ENCODE measurements around the gene DENND6B.

Gene DENND6B

DNA sequence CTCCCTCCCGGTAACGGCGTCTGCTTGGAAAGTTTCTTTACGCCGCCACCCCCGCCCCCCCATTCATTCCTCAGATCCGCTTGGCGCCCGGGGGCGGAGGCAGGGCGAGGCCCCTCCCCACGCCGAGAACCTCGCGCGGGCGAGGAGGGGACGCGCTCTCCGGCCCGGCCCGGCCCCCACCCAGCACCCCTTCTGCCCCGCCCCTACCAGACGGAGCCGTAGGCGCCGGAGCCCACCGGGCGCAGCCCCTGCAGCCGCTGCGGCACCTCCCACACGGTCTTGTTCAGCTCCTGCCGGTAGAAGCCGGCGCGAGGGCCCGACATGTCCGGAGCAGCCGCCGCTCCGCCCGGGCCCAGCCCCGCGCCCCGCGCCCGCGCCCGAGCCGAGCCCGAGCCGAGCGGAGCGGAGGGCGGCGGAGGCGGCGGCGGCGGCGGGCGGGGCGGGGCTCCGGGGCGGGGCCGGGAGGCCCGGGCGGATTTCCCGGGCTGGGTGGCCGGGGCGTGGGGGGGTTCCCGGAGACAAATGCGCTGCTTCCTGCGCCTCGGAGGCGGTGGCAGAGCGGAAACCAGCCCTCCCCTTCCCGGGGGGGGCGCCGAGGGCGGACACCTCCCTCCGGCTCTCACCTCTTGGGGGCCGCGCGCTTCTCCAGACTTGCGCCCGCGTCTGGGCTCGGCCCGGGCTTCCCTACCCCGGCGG, 56.7 kb downstream of the DENND6B start, which contains the start of gene MAPK11:
MAPK11 (minus strand) TSS at position 411 of the 696 bp plus-strand sequence; CDS start at position 323, 88 bp downstream.
- DNase-seq (ENCODE audit: insufficient read length, low spot score) (no peak), FAIRE-seq (no peak)
- no peak for TF ChIP-seq SPI1 (IDR thresholded peaks at IDR 0.05; ENCODE audit: low read depth, low read length)
- TF ChIP-seq POLR2AphosphoS5 (IDR thresholded peaks at IDR 0.05; ENCODE audit: low read depth, low read length) = no peak

DNA sequence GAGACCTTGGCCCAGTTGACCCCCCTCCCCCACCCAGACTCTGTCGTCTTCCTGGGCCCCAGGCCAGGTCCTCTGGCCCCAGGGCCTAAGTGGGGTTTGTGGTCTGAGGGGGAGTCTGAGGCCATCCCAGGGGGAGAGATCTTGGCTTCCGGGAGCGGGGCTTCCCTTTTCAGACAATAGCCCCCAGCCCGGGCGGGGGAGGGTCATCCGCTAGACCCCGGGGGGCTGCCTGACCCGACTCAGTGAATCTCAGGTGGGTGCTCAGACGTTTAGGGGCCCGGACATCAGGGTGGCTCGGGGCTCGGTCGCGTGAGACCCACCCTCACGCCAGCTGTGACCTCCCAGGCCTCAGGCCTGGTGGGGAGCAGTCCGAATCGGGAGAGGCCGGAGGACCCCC, 57.2 kb downstream of the DENND6B start:
- no peak for DNase-seq (ENCODE audit: insufficient read length, low spot score)
- no peak for FAIRE-seq
- TF ChIP-seq PAX5 (IDR thresholded peaks at IDR 0.05; ENCODE audit: insufficient read depth, low read length, severe bottlenecking) = no peak
- no peak for TF ChIP-seq POLR2A (IDR thresholded peaks at IDR 0.05; ENCODE audit: low read depth, low read length)
- no peak for TF ChIP-seq POLR2AphosphoS5 (IDR thresholded peaks at IDR 0.05; ENCODE audit: low read depth, low read length)
- no peak for TF ChIP-seq SPI1 (IDR thresholded peaks at IDR 0.05; ENCODE audit: low read depth, low read length)
- no peak for TF ChIP-seq TAF1 (IDR thresholded peaks at IDR 0.05; ENCODE audit: low read depth, low read length)
- TF ChIP-seq POU2F2 (IDR thresholded peaks at IDR 0.05; ENCODE audit: low read depth, low read length) = no peak

GRCh38 chr22:50268655-50269113, 58.1 kb downstream of the DENND6B start:
- no peak for TF ChIP-seq POU2F2 (IDR thresholded peaks at IDR 0.05; ENCODE audit: low read depth, low read length)
- TF ChIP-seq SPI1 (IDR thresholded peaks at IDR 0.05; ENCODE audit: low read depth, low read length) = no peak
- no peak for TF ChIP-seq TAF1 (IDR thresholded peaks at IDR 0.05; ENCODE audit: low read depth, low read length)
- TF ChIP-seq POLR2AphosphoS5 (IDR thresholded peaks at IDR 0.05; ENCODE audit: low read depth, low read length) = no peak
- no peak for TF ChIP-seq POLR2A (IDR thresholded peaks at IDR 0.05; ENCODE audit: low read depth, low read length)
- TF ChIP-seq PAX5 (IDR thresholded peaks at IDR 0.05; ENCODE audit: insufficient read depth, low read length, severe bottlenecking) = no peak
- FAIRE-seq (no peak), DNase-seq (ENCODE audit: insufficient read length, low spot score) (no peak)

GRCh38 chr22:50267591-50268390, 59.0 kb downstream of the DENND6B start:
- TF ChIP-seq POLR2AphosphoS5 (IDR thresholded peaks at IDR 0.05; ENCODE audit: low read depth, low read length) (no peak), POLR2A (IDR thresholded peaks at IDR 0.05; ENCODE audit: low read depth, low read length) (no peak), POU2F2 (IDR thresholded peaks at IDR 0.05; ENCODE audit: low read depth, low read length) (no peak), TAF1 (IDR thresholded peaks at IDR 0.05; ENCODE audit: low read depth, low read length) (no peak), PAX5 (IDR thresholded peaks at IDR 0.05; ENCODE audit: insufficient read depth, low read length, severe bottlenecking) (no peak), SPI1 (IDR thresholded peaks at IDR 0.05; ENCODE audit: low read depth, low read length) (no peak)
- FAIRE-seq (peak; percentile 81), DNase-seq (ENCODE audit: insufficient read length, low spot score) (peak; percentile 83)

GRCh38 chr22:50266994-50267393, 59.8 kb downstream of the DENND6B start:
- FAIRE-seq (no peak), DNase-seq (ENCODE audit: insufficient read length, low spot score) (no peak)
- TF ChIP-seq SPI1 (IDR thresholded peaks at IDR 0.05; ENCODE audit: low read depth, low read length) = no peak
- TF ChIP-seq POLR2AphosphoS5 (IDR thresholded peaks at IDR 0.05; ENCODE audit: low read depth, low read length) = no peak
- TF ChIP-seq PAX5 (IDR thresholded peaks at IDR 0.05; ENCODE audit: insufficient read depth, low read length, severe bottlenecking) = no peak
- TF ChIP-seq POLR2A (IDR thresholded peaks at IDR 0.05; ENCODE audit: low read depth, low read length) = no peak
- no peak for TF ChIP-seq POU2F2 (IDR thresholded peaks at IDR 0.05; ENCODE audit: low read depth, low read length)
- TF ChIP-seq TAF1 (IDR thresholded peaks at IDR 0.05; ENCODE audit: low read depth, low read length) = no peak

DNA sequence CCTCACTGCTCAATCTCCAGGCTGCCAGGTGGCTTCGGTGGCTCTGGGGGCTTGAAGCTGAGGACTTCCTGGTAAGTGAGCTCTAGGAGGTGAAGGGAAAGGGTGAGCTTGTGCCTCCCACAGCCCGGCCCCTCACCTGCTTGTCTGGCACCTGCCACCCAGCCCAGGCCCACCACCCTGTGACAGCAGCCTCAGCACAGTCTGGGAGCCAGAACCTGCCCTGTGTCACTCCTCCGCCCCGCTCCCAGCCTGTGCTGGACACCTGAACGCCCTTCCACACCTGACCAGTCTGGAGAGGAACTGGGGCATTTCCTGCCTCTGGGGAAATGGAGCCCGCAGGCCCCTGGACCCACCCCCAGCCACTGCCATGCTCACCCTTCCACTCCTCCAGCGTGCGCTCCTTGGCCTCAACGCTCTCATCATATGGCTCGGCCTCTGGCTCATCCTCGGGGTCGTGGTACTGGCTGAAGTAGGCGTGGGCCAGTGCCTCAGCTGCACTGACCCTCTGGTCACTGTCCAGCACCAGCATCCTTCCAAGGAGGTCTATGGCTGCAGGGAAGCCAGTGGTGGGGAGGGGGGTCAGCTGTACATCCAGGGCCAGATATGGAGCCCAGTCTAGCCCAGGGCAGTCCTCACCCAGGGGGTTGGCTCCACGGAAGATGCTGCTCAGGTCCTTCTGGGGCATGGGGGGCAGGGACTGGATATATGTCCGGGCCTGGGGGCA, 61.7 kb downstream of the DENND6B start:
- FAIRE-seq = no peak
- TF ChIP-seq SPI1 (IDR thresholded peaks at IDR 0.05; ENCODE audit: low read depth, low read length) (no peak), TAF1 (IDR thresholded peaks at IDR 0.05; ENCODE audit: low read depth, low read length) (no peak), POLR2A (IDR thresholded peaks at IDR 0.05; ENCODE audit: low read depth, low read length) (no peak), PAX5 (IDR thresholded peaks at IDR 0.05; ENCODE audit: insufficient read depth, low read length, severe bottlenecking) (no peak)

DNA sequence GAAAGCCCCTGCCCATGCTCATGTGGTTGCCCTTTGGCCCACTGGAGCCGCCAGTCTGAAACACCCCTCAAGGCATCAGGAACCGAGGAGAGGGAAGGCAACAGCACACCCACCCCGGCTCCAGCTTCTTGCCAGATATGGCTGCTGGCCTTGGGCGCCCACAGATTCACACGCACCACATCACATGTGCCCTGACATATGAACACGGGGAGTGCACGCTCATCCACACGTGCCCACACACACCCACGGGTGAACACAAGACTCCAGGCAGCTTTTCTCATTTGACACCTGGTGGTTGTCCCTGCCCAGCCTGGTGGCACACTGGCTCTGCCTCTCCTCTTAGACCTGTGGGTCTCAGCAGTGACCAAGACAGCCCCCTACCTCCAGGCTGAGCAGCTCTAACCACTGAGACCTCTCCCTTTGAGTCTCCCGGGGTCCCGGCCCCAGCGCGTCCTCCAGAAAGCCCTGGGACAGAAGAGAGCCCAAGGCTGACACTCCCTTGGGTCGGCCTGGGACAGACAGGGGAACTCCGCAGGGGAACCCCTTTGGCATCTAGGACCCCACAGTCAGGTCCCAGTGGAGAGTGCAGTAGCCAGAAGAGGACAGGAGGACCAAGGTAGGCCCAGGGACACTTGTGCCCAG, 62.6 kb downstream of the DENND6B start:
- DNase-seq (ENCODE audit: insufficient read length, low spot score) (no peak), FAIRE-seq (no peak)
- TF ChIP-seq PAX5 (IDR thresholded peaks at IDR 0.05; ENCODE audit: insufficient read depth, low read length, severe bottlenecking) = no peak
- TF ChIP-seq POLR2AphosphoS5 (IDR thresholded peaks at IDR 0.05; ENCODE audit: low read depth, low read length) = no peak
- TF ChIP-seq POU2F2 (IDR thresholded peaks at IDR 0.05; ENCODE audit: low read depth, low read length) = no peak
- no peak for TF ChIP-seq SPI1 (IDR thresholded peaks at IDR 0.05; ENCODE audit: low read depth, low read length)
- TF ChIP-seq POLR2A (IDR thresholded peaks at IDR 0.05; ENCODE audit: low read depth, low read length) = no peak
- no peak for TF ChIP-seq TAF1 (IDR thresholded peaks at IDR 0.05; ENCODE audit: low read depth, low read length)

More for the DNA sequence above, 61.7 kb downstream of the DENND6B start:
- DNase-seq (ENCODE audit: insufficient read length, low spot score) = no peak

DNA sequence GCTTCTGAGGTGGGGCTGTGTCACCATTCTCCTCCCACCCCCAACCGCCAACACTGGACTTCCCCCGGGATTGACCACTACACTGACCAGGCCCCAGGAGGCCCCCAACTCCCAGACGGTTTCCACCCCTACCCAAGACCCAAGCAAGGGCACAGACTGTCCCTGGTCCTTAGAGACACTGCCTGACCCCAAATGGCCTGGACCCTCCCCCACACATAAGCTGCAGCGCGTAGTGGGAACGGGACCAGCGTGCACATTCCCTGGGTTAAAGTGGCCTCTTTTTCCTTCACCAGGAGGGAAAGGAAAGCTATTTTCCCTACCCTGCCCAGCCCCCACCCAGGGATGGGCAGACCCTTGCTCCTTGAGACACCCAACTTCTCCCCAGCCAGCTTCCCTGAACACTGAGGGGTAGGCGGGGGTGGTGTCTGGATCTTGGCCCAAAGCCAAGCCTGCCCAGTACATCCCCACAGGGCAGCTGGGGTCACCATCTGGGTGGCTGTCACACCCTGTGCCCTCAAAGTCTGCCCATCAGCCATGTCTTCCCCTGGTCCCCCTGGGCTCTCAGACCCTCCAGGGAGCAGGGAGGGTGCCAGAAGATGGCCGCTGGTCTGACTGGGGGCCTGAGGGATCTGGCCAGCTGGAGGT, 63.7 kb downstream of the DENND6B start:
- DNase-seq (ENCODE audit: insufficient read length, low spot score) (no peak), FAIRE-seq (no peak)
- TF ChIP-seq POLR2A (IDR thresholded peaks at IDR 0.05; ENCODE audit: low read depth, low read length) (no peak), POLR2AphosphoS5 (IDR thresholded peaks at IDR 0.05; ENCODE audit: low read depth, low read length) (no peak), PAX5 (IDR thresholded peaks at IDR 0.05; ENCODE audit: insufficient read depth, low read length, severe bottlenecking) (no peak), TAF1 (IDR thresholded peaks at IDR 0.05; ENCODE audit: low read depth, low read length) (no peak), SPI1 (IDR thresholded peaks at IDR 0.05; ENCODE audit: low read depth, low read length) (no peak), POU2F2 (IDR thresholded peaks at IDR 0.05; ENCODE audit: low read depth, low read length) (no peak)

Data from GM12891 (cell line).